Testis (tissue), 3 donors: ENCODE data around the gene LIPF. TPM values are rescaled to one million over a fixed set of nuclear protein-coding genes. Genes with fewer than 3 reads are reported as not detected.

Source experiments
- DNase-seq: peaks from one replicate; pipeline ENCODE4 v3.0.0-alpha.2; 2019
- H3K27ac ChIP-seq, 2 donors: fragments of 200-600 bp; sonication (generic); one replicate each; pipeline ENCODE4 v1.5.1; 2019
- H3K27me3 ChIP-seq: fragments of 200-600 bp; sonication (generic); one replicate; pipeline ENCODE4 v1.5.1; 2019
- H3K36me3 ChIP-seq: fragments of 200-600 bp; sonication (generic); one replicate; pipeline ENCODE4 v1.5.1; 2017; ENCODE audit warnings: low read depth; ENCODE audit errors: missing control alignments
- H3K4me1 ChIP-seq: fragments of 200-600 bp; sonication (generic); one replicate; pipeline ENCODE4 v1.5.1; 2019
- H3K4me3 ChIP-seq, 2 donors: fragments of 200-600 bp; sonication (generic); one replicate each; pipeline ENCODE4 v1.5.1; 2017 to 2019
- H3K9me3 ChIP-seq: fragments of 200-600 bp; sonication (generic); one replicate; pipeline ENCODE4 v1.5.1; 2017
- POLR2A ChIP-seq: fragments of 450-650 bp; IDR thresholded peaks from one replicate; pipeline ENCODE4 v1.6.1; 2017; ENCODE audit warnings: antibody characterized with exemption, mild to moderate bottlenecking, moderate library complexity
- WGBS, 2 donors: methylation state at CpG; one replicate each; pipeline ENCODE4 v1.1.5; 2018; 5-methylcytosine and 5-hydroxymethylcytosine counted together
- intact Hi-C: fragments of 100-400 bp; cut with DNase I; formaldehyde crosslinking; loops from one replicate; pipeline ENCODE4 v1.15.1; 2023; ENCODE audit warnings: low total_unique reads
- polyA plus RNA-seq: library from polyadenylated mRNA; stranded (reverse); fragments of 350-450 nt; fragmentation: Illumina TruSeq; extraction: RNeasy Lipid Tissue Mini Kit (QIAGEN cat#74804); gene quantifications from one replicate; pipeline ENCODE4 v1.2.3, GENCODE V29; 2014; ENCODE audit warnings: low read depth, low replicate concordance; ENCODE audit not compliant: insufficient read depth
- total RNA-seq, 2 donors: library from RNA; depleted of rRNA; stranded (reverse); fragments of >200 nt; gene quantifications; one replicate each; pipeline ENCODE4 v1.2.3, GENCODE V29; 2016
- TF ChIP-seq, protein P1 (sequence below), 3 experiments: fragments of 450-650 bp in 2 of 3; fragments of 200-600 bp in 1 of 3; sonication (generic) in 1 of 3; IDR thresholded peaks; one replicate each; pipeline ENCODE4 v1.5.1; 2016 to 2019; ENCODE audit warnings: antibody characterized with exemption in 3 of 3, mild to moderate bottlenecking in 2 of 3, moderate library complexity in 1 of 3

The LIPF gene
- total and polyA plus RNA-seq, 3 donors from 2014 or later: 0.81 to 2.3 (median 1.3) TPM

DNA sequence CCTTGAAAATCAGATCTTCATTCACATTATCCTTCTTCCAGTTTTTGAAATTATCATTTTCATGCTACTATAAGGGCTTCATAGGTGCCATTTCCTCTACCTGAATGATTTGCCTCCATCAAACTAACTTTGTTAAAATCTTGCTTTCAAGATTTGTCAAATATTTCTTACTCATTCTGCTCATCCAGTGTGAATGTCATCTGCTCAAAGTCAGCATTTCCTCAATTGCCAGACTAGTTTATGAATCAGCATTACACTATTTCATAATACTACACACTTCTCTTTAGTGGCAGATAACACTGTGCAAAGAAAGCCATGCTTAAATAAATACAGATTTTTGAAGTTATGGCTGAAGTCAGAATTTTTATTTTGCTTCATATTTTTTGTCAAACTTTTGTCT, 21.3 kb upstream of the LIPF start:
- TF ChIP-seq, protein P1, sequence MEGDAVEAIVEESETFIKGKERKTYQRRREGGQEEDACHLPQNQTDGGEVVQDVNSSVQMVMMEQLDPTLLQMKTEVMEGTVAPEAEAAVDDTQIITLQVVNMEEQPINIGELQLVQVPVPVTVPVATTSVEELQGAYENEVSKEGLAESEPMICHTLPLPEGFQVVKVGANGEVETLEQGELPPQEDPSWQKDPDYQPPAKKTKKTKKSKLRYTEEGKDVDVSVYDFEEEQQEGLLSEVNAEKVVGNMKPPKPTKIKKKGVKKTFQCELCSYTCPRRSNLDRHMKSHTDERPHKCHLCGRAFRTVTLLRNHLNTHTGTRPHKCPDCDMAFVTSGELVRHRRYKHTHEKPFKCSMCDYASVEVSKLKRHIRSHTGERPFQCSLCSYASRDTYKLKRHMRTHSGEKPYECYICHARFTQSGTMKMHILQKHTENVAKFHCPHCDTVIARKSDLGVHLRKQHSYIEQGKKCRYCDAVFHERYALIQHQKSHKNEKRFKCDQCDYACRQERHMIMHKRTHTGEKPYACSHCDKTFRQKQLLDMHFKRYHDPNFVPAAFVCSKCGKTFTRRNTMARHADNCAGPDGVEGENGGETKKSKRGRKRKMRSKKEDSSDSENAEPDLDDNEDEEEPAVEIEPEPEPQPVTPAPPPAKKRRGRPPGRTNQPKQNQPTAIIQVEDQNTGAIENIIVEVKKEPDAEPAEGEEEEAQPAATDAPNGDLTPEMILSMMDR (IDR thresholded peaks at IDR 0.05): no peak
- TF ChIP-seq POLR2A: no peak
- no peak overlapping the region for H3K27ac ChIP-seq
- no peaks in the 10 kb centered on the region for H3K4me1 ChIP-seq
- H3K27me3 ChIP-seq: no peaks in the 10 kb centered on the region
- no peak for DNase-seq
- intact Hi-C loops: no loop called here
- no peaks in the 10 kb centered on the region for H3K9me3 ChIP-seq
- no peaks in the 10 kb centered on the region for H3K36me3 ChIP-seq
- no peak overlapping the region for H3K4me3 ChIP-seq

DNA sequence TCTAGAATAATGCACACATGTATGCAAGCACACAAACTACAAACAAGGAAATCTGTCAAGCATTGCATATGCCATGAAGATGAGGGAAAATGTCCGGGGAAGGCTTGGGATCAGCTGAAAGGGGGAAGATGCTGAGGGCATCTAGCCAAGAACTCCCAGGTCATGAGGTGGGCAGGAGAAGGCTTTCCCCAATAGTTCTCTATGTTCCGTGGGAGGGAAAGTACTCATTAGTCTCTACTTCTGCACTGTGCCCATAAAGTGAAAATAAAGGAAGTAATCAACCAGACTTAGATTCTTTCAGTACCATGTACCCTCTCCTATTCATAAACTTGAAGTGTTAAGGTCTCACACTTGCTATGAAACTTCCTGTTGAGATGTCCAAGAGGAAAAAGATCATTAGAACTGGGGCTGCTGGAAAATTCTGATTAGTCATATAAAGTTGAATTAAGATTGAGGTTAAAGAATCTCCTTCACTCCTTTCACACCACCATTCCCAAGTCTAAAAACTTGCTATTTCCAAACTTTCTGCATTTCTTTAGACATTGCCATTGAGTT, 17.1 kb upstream of the LIPF start:
- H3K4me1 ChIP-seq: no peaks in the 10 kb centered on the region
- no peaks in the 10 kb centered on the region for H3K9me3 ChIP-seq
- no peak for DNase-seq
- WGBS, 2 donors: 40 to 57% methylated on average over 2 of the region's 2 CpGs
- TF ChIP-seq, protein P1 (IDR thresholded peaks at IDR 0.05): no peak
- no peak for TF ChIP-seq POLR2A
- H3K27me3 ChIP-seq: no peaks in the 10 kb centered on the region
- no peak overlapping the region for H3K27ac ChIP-seq
- H3K36me3 ChIP-seq: no peaks in the 10 kb centered on the region
- H3K4me3 ChIP-seq: no peak overlapping the region
- intact Hi-C loops: no loop called here

DNA sequence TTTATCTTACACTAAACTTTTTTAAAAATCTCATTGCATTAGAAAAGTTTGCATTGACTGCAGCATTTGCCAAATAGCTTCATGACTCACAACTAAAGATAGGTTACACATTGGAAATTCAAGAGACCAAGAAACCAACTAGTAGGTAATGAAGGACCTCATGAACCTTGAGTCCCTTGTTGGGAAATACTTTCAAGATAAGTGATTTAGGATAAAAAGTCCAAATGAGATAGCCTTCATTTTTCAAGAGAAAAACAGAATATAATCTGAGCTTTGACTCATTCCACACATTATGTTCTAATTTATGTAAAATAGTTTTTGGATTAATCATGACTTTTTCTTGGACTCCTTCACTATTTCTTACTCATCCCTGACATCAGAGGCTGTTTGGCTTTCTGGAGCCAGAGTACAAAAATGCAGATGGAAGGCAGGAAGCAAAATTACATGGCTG, 13.1 kb upstream of the LIPF start:
- DNase-seq: no peak

DNA sequence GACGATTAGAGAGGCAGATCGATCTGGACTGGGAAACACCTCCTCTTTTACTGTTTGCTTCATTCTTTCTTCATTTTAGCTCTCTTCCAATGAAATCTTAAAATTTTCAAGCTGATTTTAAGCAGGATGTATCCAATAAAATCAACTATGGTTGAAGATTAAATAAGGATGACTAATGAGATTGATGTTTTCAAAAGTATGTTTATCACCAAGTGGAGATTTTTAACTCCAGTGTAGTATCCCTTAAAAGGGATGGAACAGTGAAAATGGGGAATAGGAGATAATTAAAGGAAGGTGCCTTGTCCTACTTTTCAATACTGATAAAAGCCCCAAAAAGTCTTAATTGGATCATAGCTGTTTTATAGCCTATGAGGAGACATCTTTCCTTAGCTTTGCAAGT, 11.6 kb upstream of the LIPF start:
- WGBS, 2 donors: 97% methylated on average over 2 of the region's 2 CpGs
- TF ChIP-seq, protein P1 (IDR thresholded peaks at IDR 0.05): no peak
- no peak for TF ChIP-seq POLR2A
- no peak overlapping the region for H3K27ac ChIP-seq
- no peaks in the 10 kb centered on the region for H3K4me1 ChIP-seq
- DNase-seq: no peak
- no peaks in the 10 kb centered on the region for H3K27me3 ChIP-seq
- intact Hi-C loops: no loop called here
- no peaks in the 10 kb centered on the region for H3K36me3 ChIP-seq
- no peak overlapping the region for H3K4me3 ChIP-seq
- H3K9me3 ChIP-seq: no peaks in the 10 kb centered on the region

More for the DNA sequence above, 13.1 kb upstream of the LIPF start:
- Histone ChIP-seq H3K27me3 (no peaks in the 10 kb centered on the region), H3K9me3 (no peaks in the 10 kb centered on the region), H3K4me1 (no peaks in the 10 kb centered on the region), H3K36me3 (no peaks in the 10 kb centered on the region), H3K4me3 (no peak overlapping the region), H3K27ac (no peak overlapping the region)
- TF ChIP-seq, protein P1 (IDR thresholded peaks at IDR 0.05): no peak
- no peak for TF ChIP-seq POLR2A
- intact Hi-C loops: no loop called here

DNA sequence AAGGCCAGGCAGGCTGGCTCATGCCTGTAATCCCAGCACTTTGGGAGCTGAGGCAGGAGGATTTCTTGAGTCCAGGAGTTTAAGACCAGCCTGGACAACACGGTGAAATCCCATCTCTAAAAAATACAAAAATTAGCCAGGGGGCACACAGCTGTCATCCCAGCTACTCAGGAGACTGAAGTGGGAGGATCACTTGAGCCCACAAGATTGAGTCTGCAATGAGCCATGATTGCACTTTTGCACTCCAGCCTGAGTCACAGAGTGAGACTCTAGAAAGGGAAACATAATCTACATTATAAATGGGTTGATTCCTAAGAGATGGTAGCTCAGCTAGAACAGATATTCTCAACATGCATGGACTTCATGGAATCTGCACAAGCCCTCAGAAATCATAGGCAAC, 6.3 kb upstream of the LIPF start:
- no peaks in the 10 kb centered on the region for H3K27me3 ChIP-seq
- H3K9me3 ChIP-seq: no peaks in the 10 kb centered on the region
- no peaks in the 10 kb centered on the region for H3K36me3 ChIP-seq
- WGBS, 2 donors: 86 to 95% methylated on average over 1 of the region's 1 CpG
- no peak for DNase-seq
- intact Hi-C loops: no loop called here
- H3K27ac ChIP-seq: no peak overlapping the region
- H3K4me1 ChIP-seq: no peaks in the 10 kb centered on the region
- TF ChIP-seq POLR2A: no peak
- TF ChIP-seq, protein P1 (IDR thresholded peaks at IDR 0.05): no peak
- H3K4me3 ChIP-seq: no peak overlapping the region
